ENCODE results near the gene TARBP2.

TARBP2 gene

GRCh38 chr12:53467880-53468279, 33.2 kb upstream of the TARBP2 start:
- DNase-seq: no peak
- H3K36me3 ChIP-seq (ENCODE audit: control insufficient read depth, insufficient read depth, low read length): peaks cover 55% of the 10 kb centered on the region
- no peak overlapping the region for H2BK120ac ChIP-seq (ENCODE audit: low read depth, low read length)
- H2AK5ac ChIP-seq (ENCODE audit: low read length): no peak overlapping the region
- no peak overlapping the region for H3K23ac ChIP-seq (ENCODE audit: low read length)
- H3K4me3 ChIP-seq (ENCODE audit: low read length): no peak overlapping the region
- no peaks in the 10 kb centered on the region for H3K27me3 ChIP-seq (ENCODE audit: insufficient read depth, low read length, poor library complexity)
- H3K56ac ChIP-seq (ENCODE audit: low read length): no peak overlapping the region
- peaks cover 2% of the 10 kb centered on the region for H3K4me1 ChIP-seq (ENCODE audit: control insufficient read depth, low read depth, low read length)
- no peak overlapping the region for H2BK5ac ChIP-seq (ENCODE audit: low read length)
- H4K5ac ChIP-seq (ENCODE audit: low read length): no peak overlapping the region
- no peak overlapping the region for H3K9ac ChIP-seq (ENCODE audit: low read length)
- no peak overlapping the region for H4K8ac ChIP-seq (ENCODE audit: low read depth, low read length)
- H2BK15ac ChIP-seq (replicated peaks; ENCODE audit: low read depth): no peak overlapping the region
- H3K79me2 ChIP-seq (ENCODE audit: control insufficient read depth, insufficient read depth, low read length): peaks cover 40% of the 10 kb centered on the region
- peaks cover 33% of the 10 kb centered on the region for H3K79me1 ChIP-seq (ENCODE audit: low read length)
- no peak overlapping the region for H3K4me2 ChIP-seq (ENCODE audit: low read length)
- no peak overlapping the region for H3K27ac ChIP-seq (ENCODE audit: low read depth, low read length)
- WGBS (ENCODE audit: extremely low coverage, insufficient coverage, low lambda C conversion rate): no CpG with 5 or more reads among the region's 2 CpGs
- H3K18ac ChIP-seq (ENCODE audit: low read length): no peak overlapping the region
- H3K4ac ChIP-seq (ENCODE audit: low read depth, low read length): no peak overlapping the region

GRCh38 chr12:53468282-53468681, 32.8 kb upstream of the TARBP2 start:
- Histone ChIP-seq H4K5ac (ENCODE audit: low read length) (no peak overlapping the region), H3K18ac (ENCODE audit: low read length) (no peak overlapping the region), H2BK120ac (ENCODE audit: low read depth, low read length) (no peak overlapping the region), H3K9ac (ENCODE audit: low read length) (no peak overlapping the region), H3K79me1 (ENCODE audit: low read length) (peaks cover 30% of the 10 kb centered on the region), H2BK15ac (replicated peaks; ENCODE audit: low read depth) (no peak overlapping the region), H3K27ac (ENCODE audit: low read depth, low read length) (no peak overlapping the region), H3K4me1 (ENCODE audit: control insufficient read depth, low read depth, low read length) (peaks cover 2% of the 10 kb centered on the region), H3K79me2 (ENCODE audit: control insufficient read depth, insufficient read depth, low read length) (peaks cover 37% of the 10 kb centered on the region), H2AK5ac (ENCODE audit: low read length) (no peak overlapping the region), H3K23ac (ENCODE audit: low read length) (no peak overlapping the region), H3K36me3 (ENCODE audit: control insufficient read depth, insufficient read depth, low read length) (peaks cover 52% of the 10 kb centered on the region), H3K27me3 (ENCODE audit: insufficient read depth, low read length, poor library complexity) (no peaks in the 10 kb centered on the region), H3K56ac (ENCODE audit: low read length) (no peak overlapping the region), H2BK5ac (ENCODE audit: low read length) (no peak overlapping the region), H3K4ac (ENCODE audit: low read depth, low read length) (no peak overlapping the region), H3K4me2 (ENCODE audit: low read length) (no peak overlapping the region), H4K8ac (ENCODE audit: low read depth, low read length) (no peak overlapping the region), H3K4me3 (ENCODE audit: low read length) (no peak overlapping the region)
- WGBS (ENCODE audit: extremely low coverage, insufficient coverage, low lambda C conversion rate): no CpG with 5 or more reads among the region's 1 CpG
- no peak for DNase-seq

GRCh38 chr12:53472056-53472582, 29.0 kb upstream of the TARBP2 start:
- Histone ChIP-seq H3K27ac (ENCODE audit: low read depth, low read length) (no peak overlapping the region), H3K36me3 (ENCODE audit: control insufficient read depth, insufficient read depth, low read length) (peaks cover 36% of the 10 kb centered on the region), H3K79me1 (ENCODE audit: low read length) (peaks cover 22% of the 10 kb centered on the region), H3K79me2 (ENCODE audit: control insufficient read depth, insufficient read depth, low read length) (peaks cover 18% of the 10 kb centered on the region), H3K23ac (ENCODE audit: low read length) (no peak overlapping the region), H4K5ac (ENCODE audit: low read length) (no peak overlapping the region), H4K8ac (ENCODE audit: low read depth, low read length) (no peak overlapping the region), H2BK5ac (ENCODE audit: low read length) (no peak overlapping the region), H3K27me3 (ENCODE audit: insufficient read depth, low read length, poor library complexity) (no peaks in the 10 kb centered on the region), H3K4me1 (ENCODE audit: control insufficient read depth, low read depth, low read length) (no peaks in the 10 kb centered on the region), H3K56ac (ENCODE audit: low read length) (no peak overlapping the region), H3K4me3 (ENCODE audit: low read length) (no peak overlapping the region), H3K18ac (ENCODE audit: low read length) (no peak overlapping the region), H2AK5ac (ENCODE audit: low read length) (no peak overlapping the region), H3K9ac (ENCODE audit: low read length) (no peak overlapping the region), H3K4me2 (ENCODE audit: low read length) (no peak overlapping the region), H3K4ac (ENCODE audit: low read depth, low read length) (no peak overlapping the region), H2BK120ac (ENCODE audit: low read depth, low read length) (no peak overlapping the region), H2BK15ac (replicated peaks; ENCODE audit: low read depth) (no peak overlapping the region)
- WGBS (ENCODE audit: extremely low coverage, insufficient coverage, low lambda C conversion rate): no CpG with 5 or more reads among the region's 1 CpG
- no peak for DNase-seq

- H3K4me3 ChIP-seq (ENCODE audit: low read length): no peak overlapping the region
- WGBS (ENCODE audit: extremely low coverage, insufficient coverage, low lambda C conversion rate): no CpG with 5 or more reads among the region's 2 CpGs
- no peaks in the 10 kb centered on the region for H3K4me1 ChIP-seq (ENCODE audit: control insufficient read depth, low read depth, low read length)
- no peak overlapping the region for H4K5ac ChIP-seq (ENCODE audit: low read length)
- no peak overlapping the region for H3K56ac ChIP-seq (ENCODE audit: low read length)
- no peak overlapping the region for H2BK15ac ChIP-seq (replicated peaks; ENCODE audit: low read depth)
- DNase-seq: no peak
- no peak overlapping the region for H3K18ac ChIP-seq (ENCODE audit: low read length)
- peaks cover 27% of the 10 kb centered on the region for H3K36me3 ChIP-seq (ENCODE audit: control insufficient read depth, insufficient read depth, low read length)
- no peak overlapping the region for H3K23ac ChIP-seq (ENCODE audit: low read length)
- peaks cover 14% of the 10 kb centered on the region for H3K79me2 ChIP-seq (ENCODE audit: control insufficient read depth, insufficient read depth, low read length)
- no peak overlapping the region for H3K4ac ChIP-seq (ENCODE audit: low read depth, low read length)
- peaks cover 18% of the 10 kb centered on the region for H3K79me1 ChIP-seq (ENCODE audit: low read length)
- no peak overlapping the region for H3K9ac ChIP-seq (ENCODE audit: low read length)
- no peak overlapping the region for H3K4me2 ChIP-seq (ENCODE audit: low read length)
- no peak overlapping the region for H2BK120ac ChIP-seq (ENCODE audit: low read depth, low read length)
- H3K27ac ChIP-seq (ENCODE audit: low read depth, low read length): no peak overlapping the region
- no peak overlapping the region for H4K8ac ChIP-seq (ENCODE audit: low read depth, low read length)
- no peak overlapping the region for H2BK5ac ChIP-seq (ENCODE audit: low read length)
- H3K27me3 ChIP-seq (ENCODE audit: insufficient read depth, low read length, poor library complexity): no peaks in the 10 kb centered on the region
- H2AK5ac ChIP-seq (ENCODE audit: low read length): no peak overlapping the region
These were observed 27.0 kb upstream of the TARBP2 start for GRCh38 chr12:53474077-53474476.

- H3K4me2 ChIP-seq (ENCODE audit: low read length): no peak overlapping the region
- H3K36me3 ChIP-seq (ENCODE audit: control insufficient read depth, insufficient read depth, low read length): peaks cover 30% of the 10 kb centered on the region
- DNase-seq: no peak
- H2BK5ac ChIP-seq (ENCODE audit: low read length): no peak overlapping the region
- H3K4me3 ChIP-seq (ENCODE audit: low read length): no peak overlapping the region
- H2AK5ac ChIP-seq (ENCODE audit: low read length): no peak overlapping the region
- no peak overlapping the region for H4K5ac ChIP-seq (ENCODE audit: low read length)
- peaks cover 19% of the 10 kb centered on the region for H3K79me1 ChIP-seq (ENCODE audit: low read length)
- no peak overlapping the region for H2BK15ac ChIP-seq (replicated peaks; ENCODE audit: low read depth)
- H2BK120ac ChIP-seq (ENCODE audit: low read depth, low read length): no peak overlapping the region
- no peak overlapping the region for H3K9ac ChIP-seq (ENCODE audit: low read length)
- no peaks in the 10 kb centered on the region for H3K27me3 ChIP-seq (ENCODE audit: insufficient read depth, low read length, poor library complexity)
- no peak overlapping the region for H3K18ac ChIP-seq (ENCODE audit: low read length)
- no peaks in the 10 kb centered on the region for H3K4me1 ChIP-seq (ENCODE audit: control insufficient read depth, low read depth, low read length)
- no peak overlapping the region for H3K4ac ChIP-seq (ENCODE audit: low read depth, low read length)
- H4K8ac ChIP-seq (ENCODE audit: low read depth, low read length): no peak overlapping the region
- no peak overlapping the region for H3K27ac ChIP-seq (ENCODE audit: low read depth, low read length)
- H3K23ac ChIP-seq (ENCODE audit: low read length): no peak overlapping the region
- WGBS (ENCODE audit: extremely low coverage, insufficient coverage, low lambda C conversion rate): no CpG with 5 or more reads among the region's 13 CpGs
- H3K79me2 ChIP-seq (ENCODE audit: control insufficient read depth, insufficient read depth, low read length): peaks cover 14% of the 10 kb centered on the region
- H3K56ac ChIP-seq (ENCODE audit: low read length): no peak overlapping the region
These were observed 26.3 kb upstream of the TARBP2 start for GRCh38 chr12:53474819-53475218.

- Histone ChIP-seq H3K4me1 (ENCODE audit: control insufficient read depth, low read depth, low read length) (no peaks in the 10 kb centered on the region), H2BK120ac (ENCODE audit: low read depth, low read length) (no peak overlapping the region), H3K4me2 (ENCODE audit: low read length) (no peak overlapping the region), H4K5ac (ENCODE audit: low read length) (no peak overlapping the region), H2AK5ac (ENCODE audit: low read length) (no peak overlapping the region), H2BK15ac (replicated peaks; ENCODE audit: low read depth) (no peak overlapping the region), H3K27ac (ENCODE audit: low read depth, low read length) (no peak overlapping the region), H3K79me1 (ENCODE audit: low read length) (peaks cover 17% of the 10 kb centered on the region), H3K36me3 (ENCODE audit: control insufficient read depth, insufficient read depth, low read length) (peaks cover 28% of the 10 kb centered on the region), H3K18ac (ENCODE audit: low read length) (no peak overlapping the region), H3K27me3 (ENCODE audit: insufficient read depth, low read length, poor library complexity) (no peaks in the 10 kb centered on the region), H3K79me2 (ENCODE audit: control insufficient read depth, insufficient read depth, low read length) (peaks cover 9% of the 10 kb centered on the region), H3K4me3 (ENCODE audit: low read length) (no peak overlapping the region), H4K8ac (ENCODE audit: low read depth, low read length) (no peak overlapping the region), H3K56ac (ENCODE audit: low read length) (no peak overlapping the region), H3K23ac (ENCODE audit: low read length) (no peak overlapping the region), H3K4ac (ENCODE audit: low read depth, low read length) (no peak overlapping the region), H2BK5ac (ENCODE audit: low read length) (no peak overlapping the region), H3K9ac (ENCODE audit: low read length) (no peak overlapping the region)
- DNase-seq: peak; percentile 85
- no CpG with 5 or more reads among the region's 2 CpGs for WGBS (ENCODE audit: extremely low coverage, insufficient coverage, low lambda C conversion rate)
These were observed 24.3 kb upstream of the TARBP2 start for GRCh38 chr12:53476769-53477209.
